Right atrium auricular region (tissue), 2 donors: Measurements from ENCODE around the gene FARP1. TPM values are rescaled to one million over a fixed set of nuclear protein-coding genes. Genes with fewer than 3 reads are reported as not detected.

Experiments
- DNase-seq: peaks from one replicate; pipeline ENCODE4 v3.0.0-alpha.2; 2019; ENCODE audit warnings: low spot score
- H3K27ac ChIP-seq, 2 donors: fragments of 200-600 bp; sonication (generic); 1 replicate in 1 of 2; 2 replicates in 1 of 2; pipeline ENCODE4 v1.5.1; 2016 to 2019
- H3K27me3 ChIP-seq, 2 donors: fragments of 200-600 bp; sonication (generic); one replicate each; pipeline versions ENCODE4 v1.5.1 to v1.6.0; 2017 to 2019
- H3K36me3 ChIP-seq: fragments of 200-600 bp; sonication (generic); one replicate; pipeline ENCODE4 v1.5.1; 2016
- H3K4me1 ChIP-seq, 2 donors: fragments of 200-600 bp; sonication (generic); one replicate each; pipeline versions ENCODE4 v1.5.1 to v1.6.0; 2017 to 2019
- H3K4me3 ChIP-seq, 2 donors: fragments of 200-600 bp; sonication (generic); 1 replicate in 1 of 2; 2 replicates in 1 of 2; pipeline ENCODE4 v1.5.1; 2017 to 2019; ENCODE audit warnings: mild to moderate bottlenecking in 1 of 2, moderate library complexity in 1 of 2
- H3K9me3 ChIP-seq, 2 donors: fragments of 200-600 bp; sonication (generic); one replicate each; pipeline ENCODE4 v1.5.1; 2019
- microRNA-seq, 2 donors: library from miRNA; unstranded; fragments of <30 nt; microRNA quantifications; one replicate each; pipeline ENCODE4, GENCODE V29; 2016 to 2017; ENCODE audit warnings: borderline number of aligned reads in 2 of 2, borderline replicate concordance in 1 of 2
- total RNA-seq, 2 donors: library from RNA; depleted of rRNA; stranded (reverse); fragments of >200 nt; gene quantifications; one replicate each; pipeline ENCODE4 v1.1.0, GENCODE V29; 2016
- TF ChIP-seq, protein P1 (sequence below), 2 donors: fragments of 200-600 bp; sonication (generic); IDR thresholded peaks; one replicate each; pipeline ENCODE4 v1.5.1; 2019; ENCODE audit warnings: antibody characterized with exemption in 2 of 2

The FARP1 gene
- total RNA-seq, 2 donors from 2014 or later, result 15.5 to 25.7 TPM

DNA sequence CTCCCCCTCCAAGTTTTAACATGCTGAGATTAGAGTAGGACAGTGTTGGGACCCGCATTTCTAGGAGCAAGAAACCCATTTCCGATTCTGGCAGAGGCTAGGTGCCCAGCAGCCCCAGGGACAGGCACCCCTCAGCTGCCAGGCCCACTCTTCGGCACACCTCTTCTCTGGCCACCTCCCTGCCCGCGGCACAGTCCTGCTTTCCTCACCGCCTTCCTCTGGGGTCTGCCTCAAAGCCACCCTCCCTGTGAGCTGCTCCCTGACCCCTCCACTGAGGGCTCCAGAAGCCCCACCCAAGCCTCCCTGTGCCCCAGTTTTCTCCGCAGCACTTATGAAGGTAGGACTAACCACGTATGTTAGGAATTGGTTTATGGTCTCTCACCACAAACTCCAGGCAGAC lies 354.1 kb downstream of the FARP1 start:
- peak overlapping the region; percentile 70 to 76 for H3K27ac ChIP-seq

GRCh38 chr13:98500963-98501421 lies 358.1 kb downstream of the FARP1 start:
- DNase-seq, result no peak
- peaks cover 6% of the 10 kb centered on the region for H3K36me3 ChIP-seq
- H3K27me3 ChIP-seq, result no peaks in the 10 kb centered on the region
- H3K9me3 ChIP-seq, result no peaks in the 10 kb centered on the region
- no peak overlapping the region for H3K4me3 ChIP-seq
- H3K4me1 ChIP-seq, result peaks cover 0 to 61% of the 10 kb centered on the region in 2 donors
- TF ChIP-seq, protein P1, sequence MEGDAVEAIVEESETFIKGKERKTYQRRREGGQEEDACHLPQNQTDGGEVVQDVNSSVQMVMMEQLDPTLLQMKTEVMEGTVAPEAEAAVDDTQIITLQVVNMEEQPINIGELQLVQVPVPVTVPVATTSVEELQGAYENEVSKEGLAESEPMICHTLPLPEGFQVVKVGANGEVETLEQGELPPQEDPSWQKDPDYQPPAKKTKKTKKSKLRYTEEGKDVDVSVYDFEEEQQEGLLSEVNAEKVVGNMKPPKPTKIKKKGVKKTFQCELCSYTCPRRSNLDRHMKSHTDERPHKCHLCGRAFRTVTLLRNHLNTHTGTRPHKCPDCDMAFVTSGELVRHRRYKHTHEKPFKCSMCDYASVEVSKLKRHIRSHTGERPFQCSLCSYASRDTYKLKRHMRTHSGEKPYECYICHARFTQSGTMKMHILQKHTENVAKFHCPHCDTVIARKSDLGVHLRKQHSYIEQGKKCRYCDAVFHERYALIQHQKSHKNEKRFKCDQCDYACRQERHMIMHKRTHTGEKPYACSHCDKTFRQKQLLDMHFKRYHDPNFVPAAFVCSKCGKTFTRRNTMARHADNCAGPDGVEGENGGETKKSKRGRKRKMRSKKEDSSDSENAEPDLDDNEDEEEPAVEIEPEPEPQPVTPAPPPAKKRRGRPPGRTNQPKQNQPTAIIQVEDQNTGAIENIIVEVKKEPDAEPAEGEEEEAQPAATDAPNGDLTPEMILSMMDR (IDR thresholded peaks at IDR 0.05), result no peak
- H3K27ac ChIP-seq, result no peak overlapping the region

More for the DNA sequence above, 354.1 kb downstream of the FARP1 start:
- no peak for DNase-seq
- Histone ChIP-seq H3K27me3 (no peaks in the 10 kb centered on the region), H3K4me1 (peaks cover 0 to 42% of the 10 kb centered on the region in 2 donors), H3K4me3 (no peak overlapping the region), H3K9me3 (no peaks in the 10 kb centered on the region), H3K36me3 (peaks cover 6% of the 10 kb centered on the region)
- TF ChIP-seq, protein P1 (IDR thresholded peaks at IDR 0.05), result no peak

DNA sequence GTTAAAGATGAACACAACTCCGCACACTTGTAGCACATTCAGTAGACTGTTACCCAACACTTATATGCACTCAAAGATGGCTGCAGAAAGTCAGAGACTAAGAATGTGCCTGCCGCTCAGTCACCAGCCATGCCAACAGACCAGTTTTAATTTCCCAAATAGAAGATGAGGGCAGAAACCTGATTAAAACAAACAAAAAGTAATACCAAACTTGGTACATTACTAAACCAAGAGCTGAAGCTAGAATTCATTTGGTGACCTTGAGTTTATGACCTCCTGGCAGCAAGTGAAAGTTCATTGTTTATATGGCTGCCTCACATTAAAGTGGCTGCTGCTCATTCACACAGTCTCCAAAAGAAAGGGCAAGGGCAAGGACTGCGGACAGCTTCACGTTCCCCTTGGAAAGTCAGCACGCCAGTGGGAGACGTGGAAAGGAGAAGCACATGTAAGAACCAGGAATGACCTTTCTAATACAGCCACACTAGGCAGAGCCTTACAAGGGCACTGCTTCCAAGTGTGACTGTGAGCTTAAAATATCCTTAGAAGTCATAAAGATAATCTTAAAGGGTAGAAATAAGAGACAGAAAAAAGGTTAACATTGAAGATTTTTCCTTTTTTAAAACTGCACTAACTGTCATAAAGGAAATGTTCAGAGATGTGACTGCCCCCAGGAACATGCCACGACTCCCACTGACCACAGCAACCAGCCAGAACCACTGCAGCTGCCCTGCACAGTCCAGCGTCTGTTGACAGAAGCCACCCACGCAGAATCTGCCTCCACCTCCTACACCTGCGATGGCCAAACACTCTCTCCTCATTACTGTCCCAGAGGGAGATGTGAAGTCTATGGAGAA lies 360.5 kb downstream of the FARP1 start:
- DNase-seq, result no peak
- Histone ChIP-seq H3K27ac (peak overlapping the region; percentile 70 to 74), H3K4me3 (no peak overlapping the region), H3K9me3 (no peaks in the 10 kb centered on the region), H3K36me3 (peaks cover 6% of the 10 kb centered on the region), H3K4me1 (peaks cover 0 to 68% of the 10 kb centered on the region in 2 donors), H3K27me3 (no peaks in the 10 kb centered on the region)
- TF ChIP-seq, protein P1 (IDR thresholded peaks at IDR 0.05), result no peak

DNA sequence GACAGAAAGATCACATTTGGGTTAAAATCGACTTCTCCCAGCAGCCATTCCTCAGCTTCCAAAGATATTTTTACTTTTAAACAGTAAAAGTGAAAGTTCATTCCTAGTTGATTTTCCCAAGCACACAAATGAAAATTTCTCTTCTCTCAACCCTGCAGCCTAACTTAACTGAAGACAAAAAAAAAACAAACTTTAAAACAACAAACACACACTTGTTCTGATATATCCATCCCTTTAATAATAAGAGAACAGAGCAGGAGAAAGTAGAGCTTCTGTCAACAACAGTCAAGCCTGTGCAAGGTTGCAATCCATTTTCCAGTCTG lies 361.1 kb downstream of the FARP1 start:
- H3K27me3 ChIP-seq, result no peaks in the 10 kb centered on the region
- H3K4me3 ChIP-seq, result no peak overlapping the region
- H3K4me1 ChIP-seq, result peaks cover 0 to 73% of the 10 kb centered on the region in 2 donors
- TF ChIP-seq, protein P1 (IDR thresholded peaks at IDR 0.05), result no peak
- no peak for DNase-seq
- H3K9me3 ChIP-seq, result no peaks in the 10 kb centered on the region
- H3K36me3 ChIP-seq, result peaks cover 6% of the 10 kb centered on the region
- peak overlapping the region; percentile 70 to 74 for H3K27ac ChIP-seq

DNA sequence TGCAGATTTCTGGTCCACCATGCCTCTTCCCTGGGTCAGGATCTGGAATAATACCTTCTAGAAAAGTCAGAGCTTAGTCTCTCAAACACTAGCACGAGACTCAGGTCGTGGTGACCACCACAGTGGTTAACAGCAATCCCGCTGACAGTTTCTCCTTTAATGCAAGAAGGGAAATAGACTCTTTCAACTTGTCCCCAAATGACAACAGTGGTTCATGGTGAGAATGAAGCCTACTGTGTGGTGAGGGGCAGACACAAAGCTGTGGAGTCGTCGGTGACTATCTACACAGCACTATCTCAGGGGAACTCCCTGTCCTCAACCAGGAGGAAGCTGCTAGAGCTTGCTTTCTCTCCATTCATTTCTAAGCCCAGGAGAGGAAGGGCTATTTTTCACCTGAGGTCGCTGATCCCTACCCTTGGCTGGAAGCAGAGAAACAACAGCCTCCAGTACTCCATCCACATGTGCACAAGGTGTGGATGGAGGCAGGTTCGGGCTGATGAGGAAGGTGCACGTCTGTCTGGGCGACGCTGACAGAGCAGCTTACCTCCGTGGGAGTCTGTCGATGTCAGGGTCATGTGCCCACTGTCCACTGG lies 361.6 kb downstream of the FARP1 start:
- no peaks in the 10 kb centered on the region for H3K27me3 ChIP-seq
- no peak overlapping the region for H3K4me3 ChIP-seq
- peak overlapping the region; percentile 3 to 74 for H3K27ac ChIP-seq
- H3K36me3 ChIP-seq, result peaks cover 3% of the 10 kb centered on the region
- TF ChIP-seq, protein P1 (IDR thresholded peaks at IDR 0.05), result no peak
- H3K4me1 ChIP-seq, result peaks cover 0 to 78% of the 10 kb centered on the region in 2 donors
- DNase-seq, result no peak
- no peaks in the 10 kb centered on the region for H3K9me3 ChIP-seq

Small RNA genes lying within 50 kb of the gene (microRNA-seq; reads per million reads assigned to microRNA genes)
- 0 reads per million in 2 donors for gene MIR3170

Other genes with a start within 250 kb of the FARP1 start
- 10 to 100 TPM; 58.2 to 87.4 TPM for gene IPO5, start 189.4 kb upstream of the FARP1 start, total RNA-seq
- gene RNF113B, start 34.2 kb downstream of the FARP1 start, total RNA-seq, result not detected